IPS DF 6.9 (cell line): ENCODE results near the gene GEMIN7.

ENCODE experiments used
- DNase-seq: peaks from one replicate; pipeline ENCODE4 v3.0.0-alpha.2; 2013; ENCODE audit warnings: low read depth, low spot score
- H3K27ac ChIP-seq: one replicate; pipeline ENCODE4 v1.5.1; 2013; ENCODE audit warnings: low read length, control low read depth
- H3K27me3 ChIP-seq: 2 replicates; pipeline ENCODE4 v1.6.1; 2013; ENCODE audit warnings: mild to moderate bottlenecking, low read length; ENCODE audit not compliant: control insufficient read depth, insufficient read depth
- H3K36me3 ChIP-seq: 2 replicates; pipeline ENCODE4 v1.6.1; 2013; ENCODE audit warnings: low read length; ENCODE audit not compliant: control insufficient read depth, insufficient read depth
- H3K4me1 ChIP-seq: 2 replicates; pipeline ENCODE4 v1.6.1; 2013; ENCODE audit warnings: low read length; ENCODE audit not compliant: control insufficient read depth, insufficient read depth
- H3K4me3 ChIP-seq: 2 replicates; pipeline ENCODE4 v1.5.1; 2013; ENCODE audit warnings: mild to moderate bottlenecking, low read length
- H3K9me3 ChIP-seq: 2 replicates; pipeline ENCODE4 v1.6.1; 2013; ENCODE audit warnings: low read length, inconsistent platforms; ENCODE audit not compliant: control insufficient read depth, insufficient read depth
- WGBS: extraction: QIAGEN DNeasy Blood & Tissue Kit; methylation state at CpG from one replicate; pipeline ENCODE4 v1.1.7; 2013; ENCODE audit warnings: mixed read lengths, missing lambda C conversion rate; ENCODE audit not compliant: insufficient read length, insufficient coverage; 5-methylcytosine and 5-hydroxymethylcytosine counted together

The GEMIN7 gene

DNA sequence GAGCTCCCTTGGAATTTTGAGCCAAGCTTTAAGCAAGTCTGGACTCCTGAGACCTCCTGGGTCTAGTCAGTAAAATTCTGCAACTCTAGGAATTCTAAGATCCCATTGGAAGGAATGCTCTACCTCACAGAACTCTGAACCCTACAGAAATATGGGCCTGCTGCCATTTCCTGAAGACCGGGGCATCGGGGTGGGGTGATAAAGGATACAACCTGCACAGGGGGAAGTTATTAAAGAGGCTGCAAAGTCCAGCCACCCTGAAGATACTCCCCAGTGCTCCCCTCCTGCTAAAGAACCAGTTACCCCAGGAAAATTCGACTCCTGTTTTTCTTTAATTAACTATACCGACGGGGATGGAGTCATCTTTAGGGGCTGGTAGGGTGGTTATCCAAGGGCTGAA is 11.5 kb downstream of the GEMIN7 start:
- no peak overlapping the region for H3K27ac ChIP-seq
- no peaks in the 10 kb centered on the region for H3K4me1 ChIP-seq
- no peak overlapping the region for H3K4me3 ChIP-seq
- H3K36me3 ChIP-seq: peaks cover 3% of the 10 kb centered on the region; the same call in 1 of the 2 replicates
- H3K9me3 ChIP-seq: no peaks in the 10 kb centered on the region
- DNase-seq: no peak
- no peaks in the 10 kb centered on the region for H3K27me3 ChIP-seq
- no CpG with 5 or more reads among the region's 5 CpGs for WGBS

DNA sequence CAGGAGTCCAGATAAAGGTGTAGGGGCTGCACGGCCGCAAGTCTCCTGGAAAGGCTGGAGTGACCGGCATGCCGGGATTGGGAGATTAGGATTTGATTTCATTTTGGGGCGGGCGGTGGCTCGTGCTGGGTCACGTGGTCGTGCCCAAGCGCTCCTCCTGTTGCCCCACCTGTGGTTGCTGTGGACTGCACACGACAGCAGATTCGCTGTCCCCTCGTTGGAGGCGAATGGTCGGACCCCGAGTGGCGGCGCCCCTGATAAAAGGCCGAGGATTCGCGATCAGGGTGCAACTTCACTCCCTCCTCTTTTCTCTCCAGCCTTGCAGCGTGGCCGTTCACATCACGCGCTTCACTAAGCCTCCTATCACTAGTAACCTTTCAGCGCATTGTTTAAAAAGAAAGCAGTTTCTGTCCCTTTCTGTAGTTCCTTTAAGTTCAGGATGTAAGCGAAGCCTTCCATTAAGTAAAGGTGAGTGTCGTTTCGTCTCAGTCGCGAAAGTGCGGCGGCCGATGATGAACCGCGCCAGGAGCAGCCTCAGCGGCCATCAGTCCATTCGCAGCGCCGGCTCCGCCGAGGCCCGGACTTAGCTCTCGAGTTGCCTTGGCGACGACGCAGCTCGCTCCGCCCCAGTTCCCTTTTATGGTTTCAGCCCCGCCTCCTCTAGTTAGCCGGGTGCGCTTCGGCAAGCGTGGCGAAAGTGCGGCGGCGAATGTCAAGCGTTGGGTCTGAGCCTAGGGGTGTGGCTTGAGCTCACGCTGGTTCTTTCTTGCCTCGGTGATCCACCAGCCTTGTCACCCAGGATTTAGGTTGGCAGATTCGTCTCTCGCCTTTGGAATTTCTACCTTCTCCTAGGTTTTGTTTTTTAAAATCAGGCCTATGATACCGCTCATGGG is 12.2 kb downstream of the GEMIN7 start:
- Histone ChIP-seq H3K4me1 (no peaks in the 10 kb centered on the region), H3K27ac (no peak overlapping the region), H3K9me3 (no peaks in the 10 kb centered on the region), H3K27me3 (no peaks in the 10 kb centered on the region), H3K4me3 (peak overlapping the region; percentile 45; the same call in 1 of the 2 replicates), H3K36me3 (peaks cover 3% of the 10 kb centered on the region; the same call in 1 of the 2 replicates)
- no CpG with 5 or more reads among the region's 64 CpGs for WGBS
- DNase-seq: peak; percentile 99

DNA sequence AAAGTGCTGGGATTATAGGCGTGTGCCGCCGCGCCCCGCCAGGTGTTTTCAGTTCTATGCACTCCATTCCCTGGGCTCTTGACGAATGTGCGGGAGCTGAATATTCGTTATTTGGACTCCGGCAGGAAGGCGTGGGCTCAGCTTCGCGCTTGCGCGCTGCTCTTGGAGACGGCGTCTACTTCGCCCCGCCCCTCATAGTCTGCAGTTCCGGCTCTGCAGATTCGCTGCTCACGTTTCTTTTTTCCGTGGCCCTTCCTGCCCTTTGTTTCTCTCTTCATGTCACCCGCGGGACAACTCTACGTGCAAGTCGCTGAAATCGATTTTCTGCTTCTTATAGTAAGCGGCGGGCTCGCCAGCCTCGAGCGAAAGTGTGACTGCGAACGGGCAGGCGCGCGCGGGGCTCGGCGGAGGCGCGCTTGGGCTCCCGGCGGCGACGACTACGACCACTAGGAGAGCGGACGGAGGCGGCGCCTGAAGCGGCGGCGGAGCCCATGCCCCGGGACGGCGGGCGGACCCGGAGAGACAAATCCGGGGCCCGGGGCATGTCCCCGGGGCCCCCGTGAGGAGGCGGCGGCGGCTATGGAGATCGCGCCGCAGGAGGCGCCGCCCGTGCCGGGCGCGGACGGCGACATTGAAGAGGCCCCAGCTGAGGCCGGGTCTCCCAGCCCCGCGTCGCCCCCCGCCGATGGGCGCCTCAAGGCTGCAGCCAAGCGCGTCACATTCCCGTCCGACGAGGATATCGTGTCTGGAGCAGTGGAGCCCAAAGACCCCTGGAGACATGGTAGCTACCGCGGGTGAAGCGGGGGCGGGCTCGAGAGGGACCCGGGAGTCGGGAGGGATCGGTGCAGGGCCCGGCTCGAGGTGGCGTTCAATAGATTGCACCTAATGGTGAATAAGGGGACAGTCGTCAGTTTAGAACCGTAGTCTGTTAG is 14.0 kb downstream of the GEMIN7 start, which contains the start of gene PPP1R37:
Gene PPP1R37, plus strand, starts transcription at position 433 of the 932 bp plus-strand sequence. Its CDS starts 147 bp downstream, at position 580.
- peak; percentile 95 for DNase-seq
- H3K27me3 ChIP-seq: no peaks in the 10 kb centered on the region
- no peak within 1 kb of the TSS for H3K27ac ChIP-seq
- no peaks in the 10 kb centered on the region for H3K9me3 ChIP-seq
- no CpG with 5 or more reads among the region's 103 CpGs for WGBS
- peak within 1 kb of the TSS; percentile 45; the same call in 1 of the 2 replicates for H3K4me3 ChIP-seq
- H3K36me3 ChIP-seq: peaks cover 3% of the 10 kb centered on the region; the same call in 1 of the 2 replicates
- no peaks in the 10 kb centered on the region for H3K4me1 ChIP-seq

DNA sequence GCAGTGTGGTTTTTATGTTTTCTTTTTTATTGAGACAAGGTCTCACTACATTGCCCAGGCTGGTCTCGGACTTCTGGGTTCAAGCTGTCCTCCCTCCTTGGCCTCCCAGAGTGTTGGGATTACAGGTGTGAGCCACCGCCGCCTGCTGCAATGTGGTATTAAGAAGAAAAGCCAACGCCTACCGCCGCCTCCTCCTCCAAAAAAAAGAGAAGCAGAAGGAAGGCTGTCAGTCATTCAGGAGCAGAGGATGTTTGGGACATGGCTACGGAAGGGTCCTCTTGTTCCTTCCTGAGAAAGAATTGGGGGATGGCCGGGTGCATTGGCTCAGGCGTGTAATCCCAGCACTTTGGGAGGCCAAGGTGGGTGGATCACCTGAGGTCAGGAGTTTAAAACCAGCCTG is 15.1 kb downstream of the GEMIN7 start:
- Histone ChIP-seq H3K4me1 (0 out of 2 replicates have a peak, but pooled peaks cover 1% of the 10 kb centered on the region), H3K4me3 (no peak overlapping the region; the same call in 1 of the 2 replicates), H3K27ac (no peak overlapping the region), H3K36me3 (peaks cover 3% of the 10 kb centered on the region; the same call in 1 of the 2 replicates), H3K9me3 (no peaks in the 10 kb centered on the region), H3K27me3 (no peaks in the 10 kb centered on the region)
- no CpG with 5 or more reads among the region's 9 CpGs for WGBS
- no peak for DNase-seq

- WGBS: no CpG with 5 or more reads among the region's 5 CpGs
- peaks cover 3% of the 10 kb centered on the region; the same call in 1 of the 2 replicates for H3K36me3 ChIP-seq
- no peak overlapping the region for H3K4me3 ChIP-seq
- 0 out of 2 replicates have a peak, but pooled peaks cover 1% of the 10 kb centered on the region for H3K4me1 ChIP-seq
- H3K27ac ChIP-seq: no peak overlapping the region
- H3K27me3 ChIP-seq: no peaks in the 10 kb centered on the region
- H3K9me3 ChIP-seq: no peaks in the 10 kb centered on the region
- no peak for DNase-seq
These were observed 15.6 kb downstream of the GEMIN7 start for GRCh38 chr19:45094707-45095106.

GRCh38 chr19:45095496-45096413 is 16.7 kb downstream of the GEMIN7 start:
- Histone ChIP-seq H3K36me3 (no peaks in the 10 kb centered on the region), H3K9me3 (no peaks in the 10 kb centered on the region), H3K4me1 (0 out of 2 replicates have a peak, but pooled peaks cover 1% of the 10 kb centered on the region), H3K27me3 (no peaks in the 10 kb centered on the region), H3K27ac (no peak overlapping the region), H3K4me3 (no peak overlapping the region)
- no peak for DNase-seq
- no CpG with 5 or more reads among the region's 14 CpGs for WGBS

GRCh38 chr19:45096700-45097099 is 17.6 kb downstream of the GEMIN7 start:
- no CpG with 5 or more reads among the region's 7 CpGs for WGBS
- H3K27ac ChIP-seq: no peak overlapping the region
- H3K4me3 ChIP-seq: no peak overlapping the region
- H3K9me3 ChIP-seq: no peaks in the 10 kb centered on the region
- H3K27me3 ChIP-seq: no peaks in the 10 kb centered on the region
- H3K36me3 ChIP-seq: no peaks in the 10 kb centered on the region
- H3K4me1 ChIP-seq: 0 out of 2 replicates have a peak, but pooled peaks cover 1% of the 10 kb centered on the region
- no peak for DNase-seq

GRCh38 chr19:45097450-45097775 is 18.4 kb downstream of the GEMIN7 start:
- Histone ChIP-seq H3K36me3 (no peaks in the 10 kb centered on the region), H3K9me3 (no peaks in the 10 kb centered on the region), H3K4me1 (0 out of 2 replicates have a peak, but pooled peaks cover 1% of the 10 kb centered on the region), H3K4me3 (no peak overlapping the region), H3K27ac (no peak overlapping the region), H3K27me3 (no peaks in the 10 kb centered on the region)
- no CpG with 5 or more reads among the region's 7 CpGs for WGBS
- no peak for DNase-seq

DNA sequence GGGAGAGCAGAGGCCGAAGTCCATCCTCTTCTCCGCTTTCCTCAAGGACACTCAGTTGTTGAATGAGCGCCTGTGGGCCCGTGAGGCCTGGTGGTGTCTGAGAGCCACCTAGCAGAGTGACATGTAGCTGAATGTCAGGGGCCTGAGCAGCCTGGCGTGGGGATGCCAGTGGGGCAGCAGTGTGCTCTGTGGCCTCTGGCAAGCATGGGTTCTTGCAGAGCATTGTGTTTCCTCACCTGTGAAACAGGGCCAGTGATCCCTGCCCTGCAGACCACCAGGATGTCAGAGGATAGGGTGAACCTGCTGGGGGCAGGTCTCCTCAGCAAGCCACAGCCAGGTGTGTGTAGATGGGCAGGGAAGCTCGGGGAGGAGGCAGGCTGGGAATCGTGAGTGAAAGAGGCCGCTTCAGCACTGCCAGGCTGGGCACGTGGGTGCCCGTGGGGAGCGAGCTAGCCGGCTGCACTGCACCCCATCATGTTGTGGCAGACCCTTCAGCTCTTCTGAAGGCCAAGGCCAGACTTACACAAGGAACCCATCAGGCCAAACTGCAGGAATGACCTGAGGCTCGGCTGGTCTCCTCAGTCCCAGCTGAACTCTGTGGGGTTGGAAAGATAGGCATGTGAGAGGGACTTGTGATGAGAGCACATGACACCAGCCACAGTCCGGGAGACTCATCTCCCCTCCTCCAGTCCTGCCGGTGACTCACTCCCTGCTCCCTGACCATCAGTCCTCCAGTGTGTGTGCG is 18.9 kb downstream of the GEMIN7 start:
- no peaks in the 10 kb centered on the region for H3K9me3 ChIP-seq
- no peak overlapping the region for H3K27ac ChIP-seq
- WGBS: no CpG with 5 or more reads among the region's 16 CpGs
- peaks cover 2% of the 10 kb centered on the region for H3K4me1 ChIP-seq
- no peaks in the 10 kb centered on the region for H3K27me3 ChIP-seq
- no peak overlapping the region for H3K4me3 ChIP-seq
- DNase-seq: no peak
- no peaks in the 10 kb centered on the region for H3K36me3 ChIP-seq
